Suppressor macrophage treated with lipopolysaccharide for 4 hours (primary cell): ENCODE data around the gene ZNF563.
"Not testable (repeated sequence)": the region's sequence is repeated elsewhere in the genome, so short reads cannot be mapped to it uniquely, and the experiment has no call there.

ENCODE experiments used
- DNase-seq: peaks from one replicate; pipeline ENCODE4 v3.0.0-alpha.2; 2020

Gene ZNF563

DNA sequence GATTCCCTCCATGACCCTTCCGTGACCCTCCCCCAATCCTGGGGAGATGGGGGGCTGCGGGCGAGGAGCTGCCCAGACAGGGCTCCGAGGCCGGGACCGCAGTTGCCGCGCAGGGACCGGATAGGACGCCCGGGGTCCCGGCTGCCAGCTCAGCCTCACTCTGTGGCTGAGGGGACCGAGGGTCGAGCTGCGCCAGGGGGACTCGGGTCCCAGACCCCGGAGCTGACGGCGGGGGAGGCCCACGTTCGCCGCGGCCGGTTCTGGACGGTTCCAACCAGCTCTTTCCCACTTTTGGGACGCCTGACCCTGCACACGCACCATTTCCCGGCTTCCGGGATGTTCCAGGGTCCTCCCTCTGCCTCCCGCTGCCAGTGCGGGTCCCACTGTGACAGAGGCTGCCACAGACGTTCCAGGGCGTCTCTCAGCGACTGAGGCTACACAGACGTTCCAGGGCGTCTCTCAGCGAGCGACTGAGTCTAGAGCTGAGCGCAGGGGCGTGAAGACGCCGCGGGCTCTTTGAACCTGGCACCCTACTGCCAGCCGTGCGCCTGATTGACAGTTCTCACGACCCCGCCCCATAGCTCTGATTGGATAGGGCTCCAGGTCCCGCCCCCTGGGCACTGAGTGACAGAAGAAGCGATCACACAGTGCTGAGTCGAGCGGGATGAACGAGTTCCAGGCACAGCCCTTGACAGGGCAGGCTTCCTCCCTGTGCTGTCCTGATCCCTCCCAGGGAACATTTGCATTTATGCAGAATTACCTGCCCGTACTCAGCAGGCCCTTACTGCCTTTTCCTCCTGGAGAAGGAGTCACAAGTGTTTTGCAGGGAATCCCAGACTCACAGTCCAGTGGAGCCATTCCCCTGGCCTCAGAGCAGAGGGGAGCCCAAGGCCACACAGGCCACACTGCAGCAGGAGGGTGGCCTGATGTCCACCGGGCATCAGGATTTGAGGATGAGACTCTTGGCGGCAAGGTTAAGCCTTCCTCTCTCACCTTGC, at the start of gene ZNF563:
TSS of gene ZNF563 (minus strand) at position 472 of the 998 bp plus-strand sequence. CDS start at position 321, 151 bp downstream.
- peak; percentile 97 for DNase-seq

DNA sequence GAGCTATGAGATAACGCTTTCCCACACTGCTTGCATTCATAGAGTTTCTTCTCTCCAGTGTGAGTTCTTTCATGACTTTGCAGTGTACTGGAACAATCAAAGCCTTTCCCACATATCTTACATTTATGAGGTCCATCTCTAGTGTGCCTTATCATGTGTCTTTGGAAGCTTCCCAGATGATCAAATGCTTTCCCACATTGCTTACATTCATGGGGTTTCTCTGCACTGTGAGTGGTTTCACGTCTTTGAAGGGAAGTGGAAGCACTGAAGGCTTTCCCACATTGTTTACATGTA, 47.0 kb upstream of the ZNF563 start:
- no peak for DNase-seq

DNA sequence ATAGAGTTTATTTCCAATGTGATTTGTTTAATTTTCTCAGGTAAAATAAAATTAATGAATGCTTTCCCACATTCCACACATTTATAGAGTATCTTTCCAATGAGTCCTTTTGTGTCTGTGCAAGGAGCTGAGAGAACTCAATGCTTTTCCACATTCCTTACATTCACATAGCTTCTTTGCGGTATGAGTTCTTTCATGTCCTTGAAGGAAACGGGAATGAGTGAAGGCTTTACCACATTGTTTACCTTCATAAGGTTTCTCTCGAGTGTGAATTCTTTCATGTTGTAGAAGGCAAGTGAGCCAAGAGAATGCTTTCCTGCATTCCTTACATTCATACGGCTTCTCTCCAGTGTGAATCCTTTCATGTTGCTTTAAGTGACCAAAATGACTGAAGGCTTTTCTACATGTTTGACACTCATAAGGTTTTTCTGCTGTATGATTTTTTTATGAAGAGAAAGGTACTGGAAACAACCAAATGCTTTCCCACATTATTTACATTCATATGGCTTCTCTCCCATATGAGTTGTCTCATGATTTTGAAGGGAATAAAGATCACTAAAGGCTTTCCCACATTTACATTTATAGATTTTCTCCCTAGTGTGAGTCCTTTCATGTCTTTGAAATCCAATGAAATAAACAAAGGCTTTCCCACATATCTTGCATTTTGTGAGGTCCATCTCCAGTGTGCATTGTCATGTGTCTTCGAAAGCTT, 46.5 kb upstream of the ZNF563 start:
- no peak for DNase-seq

DNA sequence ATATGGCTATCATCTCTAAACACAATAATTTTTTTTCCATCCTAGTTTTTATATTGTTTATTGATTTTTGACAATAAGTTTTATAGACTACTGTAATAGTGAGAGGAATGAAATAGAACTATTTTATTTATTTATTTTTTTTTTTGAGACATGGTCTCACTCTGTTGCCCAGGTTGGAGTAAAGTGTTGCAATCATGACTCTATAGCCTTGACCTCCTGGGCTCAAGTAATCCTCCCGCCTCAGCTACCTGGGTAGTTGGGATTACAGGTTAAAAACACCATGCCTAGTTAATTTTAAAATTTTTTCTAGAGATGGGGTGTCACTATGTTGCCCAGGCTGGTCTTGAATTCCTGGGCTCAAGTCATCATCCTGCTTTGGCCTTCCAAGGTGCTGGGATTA, 40.6 kb upstream of the ZNF563 start:
- DNase-seq: no peak

DNA sequence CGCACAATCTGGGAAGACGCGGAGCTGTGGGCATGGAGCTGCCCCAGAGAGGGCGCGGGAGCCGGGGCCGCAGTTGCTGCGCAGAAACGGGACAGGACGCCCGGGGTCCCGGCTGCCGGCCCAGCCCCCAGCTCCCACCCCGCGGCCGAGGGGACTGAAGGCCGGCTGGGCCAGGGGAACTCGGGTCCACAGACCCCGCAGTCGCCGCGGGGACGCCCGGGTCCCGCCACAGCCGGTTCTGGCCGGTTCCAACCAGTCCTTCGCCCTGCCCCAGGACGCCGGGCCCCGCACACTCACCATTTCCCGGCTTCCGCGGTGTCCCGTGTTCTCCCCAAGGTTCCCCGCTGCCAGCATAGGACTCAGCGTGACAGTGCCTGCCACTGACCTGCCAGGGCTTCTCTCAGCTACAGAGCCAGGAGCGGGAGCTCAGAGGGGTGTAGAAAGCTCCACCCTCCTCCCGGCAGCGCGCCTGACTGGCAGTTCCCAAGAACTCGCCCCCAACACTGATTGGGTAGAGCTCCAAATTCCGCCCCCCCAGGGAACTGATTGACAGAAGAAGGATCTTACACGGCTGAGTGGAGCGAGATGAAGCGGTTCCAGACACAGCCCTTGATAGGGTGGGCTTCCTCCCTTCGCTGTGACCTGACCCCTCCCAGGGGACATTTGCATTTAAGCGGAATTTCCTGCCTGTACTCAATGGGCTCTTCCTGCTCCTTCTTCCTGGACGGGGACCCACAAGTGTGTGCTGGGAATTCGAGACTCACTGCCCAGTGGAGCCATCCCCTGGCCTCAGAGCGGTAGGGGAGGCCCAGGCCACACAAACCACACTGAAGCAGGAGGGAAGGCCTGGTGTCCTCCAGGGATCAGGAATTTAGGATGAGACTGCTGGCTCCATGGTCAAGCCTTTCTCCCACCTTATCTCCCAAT, 32.1 kb upstream of the ZNF563 start, which contains the start of gene ZNF442:
TSS of gene ZNF442 (minus strand) at position 448 of the 927 bp plus-strand sequence. CDS start 2,052 bp downstream, outside the sequence.
- peak; percentile 96 for DNase-seq

DNA sequence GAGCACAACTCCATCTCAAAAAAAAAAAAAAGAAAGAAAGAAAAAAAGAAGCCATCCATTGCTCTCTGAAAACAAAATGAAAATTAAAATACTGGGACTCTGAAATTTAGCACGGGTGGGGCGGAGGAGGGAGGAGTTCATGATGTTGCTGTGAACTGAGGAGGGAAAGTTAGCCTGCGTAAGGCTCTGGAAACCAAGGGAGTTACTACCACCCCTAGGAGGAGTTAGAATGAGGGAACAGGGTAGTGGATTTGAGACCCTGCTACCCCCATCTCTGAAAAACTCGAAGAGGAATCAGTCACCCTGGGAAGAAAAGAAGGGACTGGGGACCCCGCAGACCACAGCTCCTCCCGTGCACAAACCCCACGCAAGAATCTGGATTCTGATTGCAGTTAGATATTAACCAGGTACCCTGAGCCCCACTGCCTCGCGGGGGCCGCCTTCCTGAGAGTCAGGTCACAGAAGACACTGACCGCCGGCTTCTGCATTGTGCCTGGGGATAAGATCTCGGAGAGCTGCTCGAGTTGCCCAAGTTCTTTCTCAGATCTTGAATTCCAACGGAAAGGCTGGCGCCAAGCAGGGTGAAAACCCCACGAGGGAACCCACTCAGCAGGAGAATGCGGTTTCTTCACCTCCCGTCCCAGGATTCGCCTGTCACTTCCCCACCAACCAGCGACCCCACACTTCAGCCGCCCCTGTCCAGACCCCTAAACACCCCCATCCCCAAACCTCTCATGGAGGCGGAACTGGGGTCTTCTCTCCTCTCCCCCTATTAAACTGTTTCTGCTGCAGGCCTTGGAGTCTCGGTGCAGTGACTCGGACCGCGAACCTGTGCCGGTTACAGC, 31.2 kb upstream of the ZNF563 start:
- DNase-seq: peak; percentile 9

DNA sequence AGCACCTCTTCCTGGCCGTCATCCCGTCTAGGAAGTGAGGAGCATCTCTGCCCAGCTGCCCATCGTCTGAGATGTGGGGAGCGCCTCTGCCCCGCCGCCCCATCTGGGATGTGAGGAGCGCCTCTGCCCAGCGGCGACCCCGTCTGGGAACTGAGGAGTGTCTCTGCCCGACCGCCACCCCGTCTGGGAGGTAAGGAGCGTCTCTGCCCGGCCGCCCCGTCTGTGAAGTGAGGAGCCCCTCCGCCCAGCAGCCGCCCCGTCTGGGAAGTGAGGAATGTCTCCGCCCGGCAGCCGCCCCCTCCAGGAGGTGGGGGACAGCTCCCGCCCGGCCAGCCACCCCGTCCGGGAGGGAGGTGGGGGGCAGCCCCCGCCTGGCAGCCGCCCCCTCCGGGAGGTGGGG, 28.8 kb upstream of the ZNF563 start:
- not testable (repeated sequence) for DNase-seq

DNA sequence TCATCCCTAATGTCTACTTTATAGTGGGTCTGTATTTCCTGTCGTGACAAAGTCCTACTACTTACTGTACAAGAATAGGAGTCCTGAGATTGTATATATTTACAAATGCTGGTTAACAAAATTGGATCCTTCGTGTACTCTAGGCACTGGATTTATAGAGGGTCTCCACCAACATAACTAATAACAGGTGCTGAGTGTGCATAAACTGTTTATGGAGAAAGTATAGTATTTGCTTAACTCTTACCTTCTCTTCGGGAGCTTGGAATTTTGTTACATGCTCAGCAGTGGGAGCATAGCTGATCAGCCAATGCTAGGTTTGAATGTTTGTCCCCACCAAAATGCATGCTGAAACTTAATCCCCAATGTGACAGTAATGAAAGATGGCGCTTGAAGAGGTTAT, 19.9 kb upstream of the ZNF563 start:
- no peak for DNase-seq

DNA sequence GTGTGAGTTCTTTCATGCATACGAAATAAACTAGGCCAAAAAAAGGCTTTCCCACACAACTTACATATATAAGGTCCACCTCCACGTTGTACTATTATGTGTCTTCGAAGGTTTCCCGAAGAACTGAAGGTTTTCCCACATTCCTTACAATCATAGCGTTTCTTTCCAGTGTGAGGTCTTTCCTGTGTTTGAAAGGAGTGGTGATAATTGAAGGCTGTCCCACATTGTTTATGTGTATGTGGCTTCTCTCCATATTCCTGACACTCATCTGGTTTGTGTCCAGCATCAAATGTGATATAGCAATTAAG, 17.4 kb upstream of the ZNF563 start:
- no peak for DNase-seq

DNA sequence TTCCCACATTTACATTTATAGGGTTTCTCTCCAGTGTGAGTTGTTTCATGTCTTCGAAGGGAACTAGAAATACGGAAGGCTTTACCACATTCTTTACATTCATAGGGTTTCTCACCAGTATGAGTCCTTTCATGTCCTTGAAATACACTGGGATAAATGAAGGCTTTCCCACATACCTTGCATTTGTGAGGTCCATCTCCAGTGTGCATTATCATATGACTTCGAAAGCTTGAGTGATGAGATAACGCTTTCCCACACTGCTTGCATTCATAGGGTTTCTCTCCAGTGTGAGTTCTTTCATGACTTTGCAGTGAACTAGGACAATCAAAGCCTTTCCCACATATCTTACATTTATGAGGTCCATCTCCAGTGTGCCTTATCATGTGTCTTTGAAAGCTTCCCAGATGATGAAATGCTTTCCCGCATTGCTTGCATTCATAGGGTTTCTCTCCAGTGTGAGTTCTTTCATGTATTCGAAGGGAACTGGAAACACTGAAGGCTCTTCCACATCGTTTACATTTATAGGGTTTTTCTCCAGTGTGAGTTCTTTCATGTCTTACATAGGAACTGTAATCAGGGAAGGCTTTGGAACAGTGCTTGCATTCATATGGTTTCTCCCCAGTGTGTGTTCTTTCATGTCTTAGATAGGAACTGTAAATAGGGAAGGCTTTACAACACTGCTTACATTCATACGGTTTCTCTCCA, 16.9 kb upstream of the ZNF563 start:
- DNase-seq: no peak

DNA sequence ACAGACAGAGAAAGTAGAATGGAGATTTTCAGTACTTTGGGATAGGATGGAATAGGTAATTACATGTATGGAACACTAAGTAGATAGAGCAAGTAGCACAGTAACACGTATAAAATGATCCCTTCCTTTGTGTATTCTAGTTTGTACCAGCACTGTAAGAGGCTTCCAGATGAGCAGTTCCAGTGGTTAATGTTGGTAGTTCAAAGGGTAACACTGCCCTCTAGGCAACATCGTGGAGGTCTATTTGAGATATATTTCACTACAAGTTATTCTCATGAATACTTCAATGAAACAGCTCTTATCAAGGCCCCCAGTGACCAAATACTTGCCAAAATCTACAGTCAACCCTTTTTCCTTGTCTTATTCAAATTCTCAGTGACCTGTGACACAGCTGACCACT, 13.5 kb upstream of the ZNF563 start:
- no peak for DNase-seq

DNA sequence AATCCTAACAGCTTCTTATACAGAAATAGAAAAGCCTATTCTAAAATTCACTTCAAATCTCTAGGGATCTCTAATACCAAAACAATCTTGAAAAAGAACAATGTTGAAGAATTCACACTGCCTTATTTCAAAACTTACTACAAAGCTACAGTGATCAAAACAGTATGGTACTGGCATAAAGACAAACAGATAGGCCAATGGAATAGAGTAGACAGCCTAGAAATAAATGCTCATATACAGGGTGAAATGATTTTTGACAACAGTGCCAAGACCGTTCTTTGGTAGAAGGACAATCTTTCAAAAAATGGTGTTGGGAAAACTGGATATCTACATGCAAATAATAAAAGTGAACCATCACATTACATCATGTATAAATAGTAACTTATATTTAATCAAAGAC, 11.8 kb upstream of the ZNF563 start:
- no peak for DNase-seq

DNA sequence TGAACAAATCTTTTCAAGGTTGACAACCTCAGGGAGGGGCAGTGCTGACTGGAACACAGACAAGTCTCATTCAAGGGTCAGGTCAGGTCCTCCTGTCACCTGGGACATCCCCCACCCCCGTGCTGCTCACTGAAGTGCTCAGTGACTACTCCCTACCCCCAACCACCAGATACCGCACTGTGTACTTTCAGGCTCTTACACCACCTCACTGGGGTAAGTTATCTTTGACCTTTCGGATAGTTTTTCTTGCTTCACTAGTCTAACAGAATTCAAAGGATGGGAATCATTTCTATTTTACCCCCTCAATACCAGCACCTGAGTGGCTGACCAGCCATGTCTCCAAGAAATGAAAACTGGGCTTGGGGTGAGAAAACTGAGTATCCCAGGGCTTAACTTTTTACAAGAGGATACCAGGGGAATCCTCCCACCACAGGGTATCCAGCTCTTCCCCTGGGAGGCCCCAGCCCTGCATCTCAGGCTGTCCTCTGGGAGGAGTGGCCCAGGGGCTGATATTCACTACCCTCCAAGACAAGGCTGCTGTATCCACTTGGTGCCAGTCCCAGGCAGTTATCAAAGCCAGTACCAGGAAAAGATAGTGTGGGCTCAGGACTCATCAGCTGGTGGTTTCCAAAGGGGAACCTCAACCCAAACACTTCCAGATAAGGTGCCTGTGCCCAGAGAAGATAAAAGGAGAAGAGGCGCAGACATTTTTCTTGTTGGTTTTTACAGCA, 2.1 kb downstream of the ZNF563 start:
- peak; percentile 23 for DNase-seq

DNA sequence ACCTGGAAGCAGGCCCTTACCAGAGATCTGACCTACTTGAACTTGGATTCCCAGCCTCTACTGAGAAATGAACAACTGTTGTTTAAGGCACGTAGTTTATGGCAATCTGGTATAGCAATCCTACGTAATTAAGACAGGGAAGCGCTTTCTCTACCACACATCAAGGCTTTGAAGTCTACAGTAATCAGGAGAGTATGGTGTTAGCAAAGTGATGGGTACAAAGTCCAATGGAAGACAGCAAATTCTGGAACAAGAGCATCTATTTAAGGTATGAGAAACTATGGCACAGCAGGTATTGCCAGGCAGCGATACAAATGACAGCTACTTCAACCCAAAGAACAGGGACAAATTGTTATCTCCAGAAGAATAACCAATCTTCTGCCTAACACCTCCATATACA, 3.1 kb downstream of the ZNF563 start:
- no peak for DNase-seq

DNA sequence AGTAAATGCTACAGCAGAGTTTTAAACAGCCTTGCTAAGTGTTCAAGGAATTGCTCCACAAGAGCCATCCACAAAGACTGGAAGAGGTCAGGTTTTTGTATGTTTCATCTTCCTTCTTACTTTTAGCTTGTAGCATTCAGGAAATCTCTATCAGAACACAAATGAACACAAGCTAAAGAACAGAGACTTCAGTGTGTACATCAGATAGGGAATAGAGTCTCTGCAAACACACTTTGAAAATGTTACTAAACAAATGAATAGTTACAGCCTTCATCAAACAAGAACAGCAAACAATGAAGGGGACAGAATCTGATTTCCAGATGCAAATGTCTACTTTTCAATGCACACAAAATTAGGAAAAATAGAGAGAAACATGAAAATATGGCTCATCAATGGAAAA, 7.7 kb downstream of the ZNF563 start:
- no peak for DNase-seq

DNA sequence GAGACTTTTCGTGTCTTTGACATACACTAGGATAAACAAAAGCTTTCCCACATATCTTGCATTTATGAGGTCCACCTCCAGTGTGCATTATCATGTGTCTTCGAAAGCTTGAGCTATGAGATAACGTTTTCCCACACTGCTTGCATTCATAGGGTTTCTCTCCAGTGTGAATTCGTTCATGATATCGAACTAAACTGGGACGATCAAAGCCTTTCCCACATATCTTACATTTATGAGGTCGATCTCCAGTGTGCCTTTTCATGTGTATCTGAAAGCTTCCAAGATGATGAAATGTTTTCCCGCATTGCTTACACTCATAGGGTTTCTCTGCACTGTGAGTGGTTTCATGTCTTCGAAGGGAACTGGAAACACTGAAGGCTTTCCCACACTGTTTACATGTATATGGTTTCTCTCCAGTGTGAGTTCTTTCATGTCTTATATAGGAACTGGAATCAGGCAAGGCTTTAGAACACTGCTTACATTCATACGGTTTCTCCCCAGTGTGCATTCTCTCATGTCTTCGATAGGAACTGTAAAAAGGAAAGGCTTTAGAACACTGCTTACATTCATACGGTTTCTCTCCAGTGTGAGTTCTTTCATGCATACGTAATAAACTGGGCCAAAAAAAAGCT, 14.5 kb downstream of the ZNF563 start:
- DNase-seq: no peak

DNA sequence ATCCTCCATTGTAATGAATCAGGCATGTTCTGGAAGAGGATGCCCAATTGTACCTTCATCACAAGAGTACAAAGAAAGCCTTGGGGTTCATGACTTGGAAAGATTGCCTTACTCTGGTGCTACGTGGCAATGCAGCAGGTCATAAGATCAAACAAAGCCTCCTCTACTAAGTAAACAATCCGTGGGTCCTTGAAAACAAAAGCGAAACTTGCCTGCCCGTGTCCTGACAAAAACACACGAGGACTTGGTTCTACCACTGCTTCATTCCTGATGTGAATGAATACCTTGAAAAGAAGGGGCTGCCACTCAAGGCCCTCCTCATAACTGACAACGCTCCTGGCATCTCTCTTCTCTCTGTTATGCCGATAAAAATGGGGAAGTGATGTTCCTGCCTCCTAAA, 18.9 kb downstream of the ZNF563 start:
- DNase-seq: no peak

DNA sequence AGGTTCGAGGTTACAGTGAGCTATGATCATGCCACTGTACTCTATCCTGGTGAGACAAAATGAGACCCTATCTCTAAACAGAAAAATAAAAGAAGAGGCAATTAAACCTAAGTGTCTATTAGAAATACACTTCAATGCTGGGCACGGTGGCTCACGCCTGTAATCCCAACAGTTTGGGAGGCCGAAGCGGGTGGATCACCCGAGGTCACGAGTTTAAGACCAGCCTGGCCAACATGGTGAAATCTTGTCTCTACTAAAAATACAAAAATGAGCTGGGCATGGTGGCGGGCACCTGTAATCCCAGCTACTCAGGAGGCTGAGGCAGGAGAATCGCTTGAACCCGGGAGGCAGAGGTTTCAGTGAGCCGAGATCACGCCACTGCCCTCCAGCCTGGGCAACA, 24.5 kb downstream of the ZNF563 start:
- DNase-seq: not testable (repeated sequence)

DNA sequence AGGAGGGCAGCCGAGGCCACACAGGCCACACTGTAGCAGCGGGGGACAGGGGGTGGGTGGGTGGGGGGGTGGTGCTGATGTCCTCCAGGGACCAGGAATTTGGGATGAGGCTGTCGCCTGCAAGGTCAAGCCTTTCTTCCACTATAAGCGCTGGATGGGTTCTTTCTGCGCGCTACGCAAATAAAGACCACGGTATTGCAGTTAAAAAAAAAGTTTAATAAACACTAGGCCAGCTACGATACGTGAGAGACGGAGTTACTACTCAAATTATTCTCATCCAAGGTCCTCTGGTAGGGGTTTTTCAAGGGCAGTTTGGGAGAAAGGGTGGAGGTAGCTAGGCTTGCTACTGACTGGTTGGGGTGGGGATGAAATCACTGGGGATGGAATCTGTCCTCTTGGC, 38.2 kb downstream of the ZNF563 start:
- no peak for DNase-seq
